HCT116 (cell line): ENCODE results near the gene SMDT1. TPM values are rescaled to one million over a fixed set of nuclear protein-coding genes. Genes with fewer than 3 reads are reported as not detected.

Experiments
- ATAC-seq: fragments of 200-7000 bp; cut with Tn5 transposase; 2 replicates; pipeline ENCODE4 v1.9.1; 2020; ENCODE audit warnings: mild to moderate bottlenecking, moderate library complexity
- BruUV-seq: library from RNA; stranded (reverse); fragments of 400-500 nt; replicated peaks from 2 replicates; lab custom pipeline; 2021; lab: Mats Ljungman, UMichigan
- CTCF ChIA-PET: fragments of 300-600 bp; sonication (Branson Sonifier 250); formaldehyde crosslinking; loops from one replicate; lab custom pipeline; 2021; ENCODE audit warnings: antibody characterized with exemption; lab: Charles Lee
- POLR2A ChIA-PET: fragments of 300-600, 350-600 bp; sonication (Branson Sonifier 250); formaldehyde crosslinking; loops from one replicate; lab custom pipeline; 2021; ENCODE audit warnings: antibody characterized with exemption; lab: Charles Lee
- RAD21 ChIA-PET, 2 experiments: fragments of 300-600 bp; sonication (Branson Sonifier 250); formaldehyde crosslinking; loops; one replicate each; lab custom pipeline; 2023; ENCODE audit warnings: low total read pairs in 2 of 2; ENCODE audit not compliant: uncharacterized antibody in 2 of 2, unreplicated experiment in 2 of 2, low non-redundant PET in 1 of 2; lab: Charles Lee
- DNase-seq: peaks from one replicate; pipeline ENCODE4 v3.0.0-alpha.2; 2010; ENCODE audit warnings: low read depth, low spot score
- H2AFZ ChIP-seq: fragments of 200-600 bp; shearing (Covaris generic), sonication (generic); 2 replicates; pipeline ENCODE4 v1.6.1; 2017; ENCODE audit warnings: low read depth, mixed run types, mixed read lengths, antibody characterized with exemption, low read length; ENCODE audit not compliant: poor library complexity, severe bottlenecking
- H3K27ac ChIP-seq: 2 replicates; pipeline ENCODE4 v1.5.1; 2012; ENCODE audit warnings: low read depth, low read length
- H3K27me3 ChIP-seq: fragments of 200-600 bp; sonication (generic); 2 replicates; pipeline ENCODE4 v1.6.1; 2016; ENCODE audit warnings: mixed run types, low read length, mixed read lengths; ENCODE audit not compliant: insufficient read depth
- H3K36me3 ChIP-seq, 2 experiments: fragments of 200-500 bp in 1 of 2; fragments of 200-600 bp in 1 of 2; sonication (Bioruptor generic) in 1 of 2; sonication (generic) in 1 of 2; 2 replicates each; pipeline versions ENCODE4 v1.5.1 to v1.6.1; 2014 to 2016; ENCODE audit warnings: low read length in 2 of 2, inconsistent platforms in 1 of 2, mixed read lengths in 1 of 2, mixed run types in 1 of 2; ENCODE audit not compliant: insufficient read depth in 2 of 2, control insufficient read depth in 1 of 2
- H3K4me1 ChIP-seq, 2 experiments: fragments of 200-600 bp in 1 of 2; sonication (generic) in 1 of 2; 2 replicates each; pipeline versions ENCODE4 v1.5.1 to v1.6.1; 2012 to 2017; ENCODE audit warnings: low read length in 2 of 2, inconsistent platforms in 1 of 2, mild to moderate bottlenecking in 1 of 2, mixed read lengths in 1 of 2, mixed run types in 1 of 2, moderate library complexity in 1 of 2; ENCODE audit not compliant: insufficient read depth in 2 of 2, control insufficient read depth in 1 of 2
- H3K4me2 ChIP-seq: fragments of 200-600 bp; sonication (generic); 2 replicates; pipeline ENCODE4 v1.6.1; 2017; ENCODE audit warnings: mixed run types, low read length, mixed read lengths
- H3K4me3 ChIP-seq, 2 experiments: fragments of 200-600 bp in 1 of 2; sonication (generic) in 1 of 2; replicated peaks in 1 of 2; 2 replicates each; pipeline ENCODE4 v1.5.1; 2011 to 2016; ENCODE audit warnings: low read length in 2 of 2, control low read depth in 1 of 2, low read depth in 1 of 2, mild to moderate bottlenecking in 1 of 2, mixed read lengths in 1 of 2, mixed run types in 1 of 2
- H3K79me2 ChIP-seq: fragments of 200-600 bp; sonication (generic); 2 replicates; pipeline ENCODE4 v1.6.1; 2017; ENCODE audit warnings: mild to moderate bottlenecking, mixed run types, low read length, moderate library complexity, mixed read lengths; ENCODE audit not compliant: insufficient read depth
- H3K9ac ChIP-seq: fragments of 200-600 bp; sonication (generic); 2 replicates; pipeline ENCODE4 v1.6.1; 2016; ENCODE audit warnings: low read length, mixed read lengths
- H3K9me2 ChIP-seq: fragments of 200-600 bp; sonication (generic), shearing (Covaris generic); 2 replicates; pipeline ENCODE4 v1.6.1; 2017; ENCODE audit warnings: mixed run types, mild to moderate bottlenecking, moderate library complexity; ENCODE audit not compliant: insufficient read depth
- H3K9me3 ChIP-seq, 2 experiments: fragments of 200-500 bp in 1 of 2; fragments of 200-600 bp in 1 of 2; sonication (Bioruptor generic) in 1 of 2; sonication (generic) in 1 of 2; 2 replicates each; pipeline ENCODE4 v1.6.1; 2014 to 2017; ENCODE audit warnings: low read length in 2 of 2, mixed read lengths in 2 of 2, inconsistent platforms in 1 of 2, low read depth in 1 of 2, mild to moderate bottlenecking in 1 of 2, mixed run types in 1 of 2, moderate library complexity in 1 of 2; ENCODE audit not compliant: control insufficient read depth in 1 of 2, insufficient read depth in 1 of 2
- H4K20me1 ChIP-seq: fragments of 200-600 bp; sonication (generic), shearing (Covaris generic); 2 replicates; pipeline ENCODE4 v1.6.1; 2017; ENCODE audit warnings: mixed run types, mild to moderate bottlenecking, moderate library complexity; ENCODE audit not compliant: insufficient read depth
- EZH2 ChIP-seq: fragments of 200-600 bp; sonication (generic); IDR thresholded peaks from 2 replicates; pipeline ENCODE4 v1.6.1; 2017; ENCODE audit warnings: antibody characterized with exemption, mixed run types
- JUND ChIP-seq: IDR thresholded peaks from 2 replicates; pipeline ENCODE4 v1.6.1; 2012
- POLR2A ChIP-seq: IDR thresholded peaks from 2 replicates; pipeline ENCODE4 v1.7.0; 2011; ENCODE audit warnings: borderline replicate concordance; ENCODE audit not compliant: insufficient read depth, insufficient read length; ENCODE audit errors: extremely low read depth
- RAD21 ChIP-seq: IDR thresholded peaks from 2 replicates; pipeline ENCODE4 v1.6.1; 2012; ENCODE audit warnings: low read depth, mild to moderate bottlenecking
- SP1 ChIP-seq: IDR thresholded peaks from 2 replicates; pipeline ENCODE4 v1.6.1; 2012; ENCODE audit warnings: low read depth
- TCF7L2 ChIP-seq: IDR thresholded peaks from 2 replicates; pipeline ENCODE4 v1.7.0; 2011; ENCODE audit warnings: borderline replicate concordance, inconsistent platforms; ENCODE audit not compliant: insufficient read depth, insufficient read length; ENCODE audit errors: extremely low read depth
- ZBTB33 ChIP-seq: IDR thresholded peaks from 2 replicates; pipeline ENCODE4 v1.6.1; 2011; ENCODE audit warnings: mild to moderate bottlenecking, low read length, moderate library complexity; ENCODE audit not compliant: insufficient replicate concordance; ENCODE audit errors: extremely low read depth
- intact Hi-C: fragments of 100-400 bp; cut with micrococcal nuclease; formaldehyde crosslinking; loops from 2 replicates; pipeline ENCODE4 v1.10.0; 2022
- total RNA-seq: library from RNA; stranded (reverse); gene quantifications from one replicate; pipeline ENCODE4 v1.2.1, GENCODE V29; 2021; ENCODE audit not compliant: unreplicated experiment

The SMDT1 gene
- total RNA-seq, 1 experiment from 2014 or later: 51.9 TPM

GRCh38 chr22:42067671-42068251, 11.7 kb upstream of the SMDT1 start:
- ChIA-PET CTCF (no interaction called here), RAD21 (no interaction called here), POLR2A (no interaction called here)
- Histone ChIP-seq H3K79me2 (no peaks in the 10 kb centered on the region), H3K4me3 (no peak overlapping the region), H3K27me3 (no peaks in the 10 kb centered on the region), H4K20me1 (no peaks in the 10 kb centered on the region), H3K36me3 (peaks cover 3 to 4% of the 10 kb centered on the region in 2 experiments; a peak in 3 of 4 replicates), H3K4me2 (no peak overlapping the region), H3K9me2 (no peaks in the 10 kb centered on the region), H3K9me3 (no peaks in the 10 kb centered on the region), H3K27ac (no peak overlapping the region), H2AFZ (no peak overlapping the region), H3K4me1 (peaks cover 12 to 20% of the 10 kb centered on the region in 2 experiments), H3K9ac (no peak overlapping the region)
- DNase-seq: no peak
- no peak for ATAC-seq
- TF ChIP-seq ZBTB33 (no peak), RAD21 (no peak), JUND (no peak), EZH2 (no peak), SP1 (no peak), TCF7L2 (no peak)
- no TSS peak for BruUV-seq
- intact Hi-C loops: no loop called here

GRCh38 chr22:42068291-42068690, 11.2 kb upstream of the SMDT1 start:
- Histone ChIP-seq H3K4me2 (no peak overlapping the region), H3K27me3 (no peaks in the 10 kb centered on the region), H3K36me3 (peaks cover 3 to 4% of the 10 kb centered on the region in 2 experiments; a peak in 3 of 4 replicates), H3K79me2 (no peaks in the 10 kb centered on the region), H3K9ac (no peak overlapping the region), H3K4me1 (peaks cover 12 to 20% of the 10 kb centered on the region in 2 experiments), H4K20me1 (no peaks in the 10 kb centered on the region), H3K9me2 (no peaks in the 10 kb centered on the region), H3K9me3 (no peaks in the 10 kb centered on the region), H3K27ac (no peak overlapping the region)
- DNase-seq (no peak), ATAC-seq (no peak)
- POLR2A ChIA-PET: no interaction called here
- no peak for TF ChIP-seq POLR2A
- TF ChIP-seq, all 23 proteins: peak for 0
- H3K4me3 ChIP-seq: no peak overlapping the region
- RAD21 ChIA-PET: no interaction called here
- intact Hi-C loops: no loop called here
- CTCF ChIA-PET: no interaction called here
- no TSS peak for BruUV-seq
- H2AFZ ChIP-seq: no peak overlapping the region
